ENCODE measurements around the gene LPAR4.
"Not testable (repeated sequence)": the region's sequence is repeated elsewhere in the genome, so short reads cannot be mapped to it uniquely, and the experiment has no call there.

Gene LPAR4

GRCh38 chrX:78747489-78747888 is at the start of gene LPAR4:
Gene LPAR4, plus strand, starts transcription at chrX:78747720. Its CDS starts 7,150 bp downstream, at chrX:78754870.
- no peak for DNase-seq

- no peak for DNase-seq
Observed at GRCh38 chrX:78706071-78706470, 41.4 kb upstream of the LPAR4 start.

- DNase-seq = peak; percentile 57
Observed at GRCh38 chrX:78708262-78708661, 39.3 kb upstream of the LPAR4 start.

DNA sequence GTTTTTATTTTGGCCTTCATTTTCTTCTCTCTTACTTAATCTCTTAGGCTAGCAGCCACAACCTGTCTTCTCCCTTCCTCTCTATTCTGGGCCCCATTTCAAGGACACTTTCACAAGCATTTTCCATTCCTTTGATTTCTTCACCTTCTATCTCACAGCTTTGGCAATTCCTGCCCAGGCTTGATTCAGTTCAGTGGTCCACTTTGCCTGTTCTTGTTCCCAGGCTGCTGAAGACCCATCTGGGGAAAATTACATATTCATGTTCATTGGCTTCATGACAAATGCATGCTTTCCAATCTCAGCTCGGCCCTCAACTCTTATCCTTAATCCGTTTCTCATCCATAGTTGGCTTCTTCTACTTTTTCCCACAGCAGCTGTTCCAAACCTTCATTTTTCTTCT is 38.7 kb upstream of the LPAR4 start:
- DNase-seq = no peak

DNA sequence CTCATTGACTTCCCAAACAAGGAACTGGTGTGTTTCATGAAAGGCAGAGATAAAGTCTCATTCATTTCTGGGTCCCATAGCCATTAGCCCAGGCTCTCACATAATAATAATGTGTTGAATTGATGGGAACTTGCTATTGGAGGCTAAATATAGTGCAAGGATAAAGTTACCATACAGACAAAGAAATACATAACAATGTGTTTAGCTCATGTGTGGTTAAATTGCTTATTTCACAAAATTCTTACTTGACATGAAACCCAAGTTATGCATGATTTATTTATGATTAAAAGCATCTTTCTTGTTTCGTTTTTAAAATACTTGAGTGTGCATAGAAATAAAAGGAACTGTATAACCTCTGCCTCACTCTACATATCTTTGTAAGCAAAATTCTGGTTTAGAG is 37.3 kb upstream of the LPAR4 start:
- no peak for DNase-seq

- no peak for DNase-seq
Observed at GRCh38 chrX:78712336-78712735, 35.2 kb upstream of the LPAR4 start.

DNA sequence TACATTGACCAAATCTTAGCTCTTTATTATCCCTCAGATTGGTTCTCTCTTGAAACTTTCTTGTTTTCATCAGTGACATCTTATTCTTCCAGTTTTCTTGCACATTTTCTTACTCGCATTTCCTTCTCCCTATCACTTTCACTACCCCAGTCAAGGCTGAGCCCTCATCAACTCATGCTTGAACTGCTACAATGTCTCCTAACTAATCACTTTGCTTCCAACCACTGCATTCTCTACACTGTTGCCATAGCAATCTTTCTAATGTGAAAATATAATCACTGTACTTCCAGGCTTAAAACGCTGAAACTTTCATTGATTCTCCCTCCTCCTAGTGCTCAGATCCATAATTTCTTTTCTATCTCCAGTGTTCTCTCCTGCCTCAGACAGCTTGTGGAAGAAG is 22.2 kb upstream of the LPAR4 start:
- DNase-seq = no peak

GRCh38 chrX:78746496-78746895 is 1.0 kb upstream of the LPAR4 start:
- DNase-seq = peak; percentile 11

- DNase-seq = no peak
Observed at GRCh38 chrX:78747971-78748370, 451 bp downstream of the LPAR4 start.

- no peak for DNase-seq
Observed at GRCh38 chrX:78748846-78749245, 1.3 kb downstream of the LPAR4 start.

- no peak for DNase-seq
Observed at GRCh38 chrX:78753571-78753970, 6.1 kb downstream of the LPAR4 start.

GRCh38 chrX:78754917-78755316 is 7.4 kb downstream of the LPAR4 start:
- DNase-seq = no peak

- no peak for DNase-seq
Observed at GRCh38 chrX:78759081-78759480, 11.6 kb downstream of the LPAR4 start.

- DNase-seq = no peak
Observed at GRCh38 chrX:78769101-78769755, 21.7 kb downstream of the LPAR4 start.

GRCh38 chrX:78769946-78770345 is 22.4 kb downstream of the LPAR4 start:
- no peak for DNase-seq

DNA sequence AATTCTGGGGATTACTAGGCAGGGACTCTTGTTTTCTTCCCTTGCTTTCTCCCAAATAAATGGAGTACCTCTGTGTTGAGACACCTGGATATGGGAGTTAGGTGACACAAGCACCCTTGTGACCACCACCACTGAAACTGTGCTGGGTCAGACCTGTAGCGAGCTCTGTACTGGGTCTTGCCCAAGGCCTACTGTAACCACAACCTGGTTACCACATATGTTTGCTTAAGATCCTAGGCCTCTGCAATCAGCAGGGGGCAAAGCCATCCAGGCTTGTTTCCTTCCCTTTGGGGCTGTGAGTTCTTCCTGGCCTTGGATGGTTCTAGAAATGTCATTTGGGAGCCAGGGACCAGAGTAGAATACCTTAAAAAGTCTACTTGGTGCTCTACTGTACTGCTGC is 49.4 kb downstream of the LPAR4 start:
- DNase-seq = no peak

DNA sequence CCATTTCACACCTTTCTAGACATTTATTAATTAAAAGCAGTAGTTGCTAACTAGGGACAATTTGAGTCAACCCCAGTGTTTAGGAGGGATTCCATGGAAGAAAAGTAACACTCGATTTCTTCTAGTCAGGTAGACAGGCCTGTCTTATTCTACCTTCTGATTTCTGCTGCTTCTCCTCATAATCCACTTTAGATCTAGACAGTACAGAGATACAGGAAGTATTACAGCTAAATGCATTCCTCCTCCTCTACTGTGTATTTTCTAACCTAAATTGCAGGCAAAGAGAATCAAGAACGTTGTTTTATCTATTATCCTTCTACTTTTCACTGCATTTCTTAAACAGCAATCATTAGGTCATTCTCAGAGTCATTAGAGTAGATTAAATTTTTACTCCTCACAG is 52.6 kb downstream of the LPAR4 start:
- DNase-seq = no peak

DNA sequence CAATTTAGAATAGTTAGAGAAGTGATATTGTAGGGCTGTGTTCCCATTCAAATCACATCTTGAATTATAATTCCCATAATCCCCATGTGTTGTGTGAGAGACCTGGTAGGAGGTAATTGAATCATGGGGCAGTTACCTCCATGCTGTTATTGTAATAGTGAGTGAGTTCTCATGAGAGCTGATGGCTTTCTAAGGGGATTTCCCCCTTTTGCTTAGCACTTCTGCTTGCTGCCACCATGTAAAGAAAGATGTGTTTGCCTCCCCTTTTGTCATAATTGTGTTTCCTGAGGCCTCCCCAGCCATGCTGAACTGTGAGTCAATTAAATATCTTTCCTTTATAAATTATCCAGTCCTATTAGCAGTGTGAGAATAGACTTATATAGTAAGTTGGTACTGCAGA is 53.2 kb downstream of the LPAR4 start:
- DNase-seq = no peak

GRCh38 chrX:78801522-78801921 is 54.0 kb downstream of the LPAR4 start:
- no peak for DNase-seq

DNA sequence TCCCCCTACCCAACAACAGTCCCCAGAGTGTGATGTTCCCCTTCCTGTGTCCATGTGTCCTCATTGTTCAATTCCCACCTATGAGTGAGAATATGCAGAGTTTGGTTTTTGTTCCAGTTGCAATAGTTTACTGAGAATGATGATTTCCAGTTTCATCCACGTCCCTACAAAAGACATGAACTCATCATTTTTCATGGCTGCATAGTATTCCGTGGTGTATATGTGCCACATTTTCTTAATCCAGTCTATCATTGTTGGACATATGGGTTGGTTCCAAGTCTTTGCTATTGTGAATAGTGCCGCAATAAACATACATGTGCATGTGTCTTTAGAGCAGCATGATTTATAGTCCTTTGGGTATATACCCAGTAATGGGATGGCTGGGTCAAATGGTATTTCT is 55.0 kb downstream of the LPAR4 start:
- DNase-seq = not testable (repeated sequence)
